AG09309 (cell line): ENCODE data around the gene NPW.

Experiments
- DNase-seq: peaks from one replicate; pipeline ENCODE4 v3.0.0-alpha.2; 2010; ENCODE audit warnings: low read depth
- H3K4me3 ChIP-seq: 2 replicates; pipeline ENCODE4 v1.5.1; 2011; ENCODE audit warnings: mild to moderate bottlenecking, low read depth, low read length, moderate library complexity; ENCODE audit not compliant: control insufficient read depth
- TF ChIP-seq, protein P1 (sequence below): IDR thresholded peaks from 2 replicates; pipeline ENCODE4 v1.5.1; 2011; ENCODE audit warnings: mild to moderate bottlenecking, low read depth, low read length, inconsistent platforms; ENCODE audit not compliant: insufficient read depth, control insufficient read depth; ENCODE audit errors: missing control alignments

NPW gene

GRCh38 chr16:1990351-1991134, 29.0 kb upstream of the NPW start:
- TF ChIP-seq, protein P1, sequence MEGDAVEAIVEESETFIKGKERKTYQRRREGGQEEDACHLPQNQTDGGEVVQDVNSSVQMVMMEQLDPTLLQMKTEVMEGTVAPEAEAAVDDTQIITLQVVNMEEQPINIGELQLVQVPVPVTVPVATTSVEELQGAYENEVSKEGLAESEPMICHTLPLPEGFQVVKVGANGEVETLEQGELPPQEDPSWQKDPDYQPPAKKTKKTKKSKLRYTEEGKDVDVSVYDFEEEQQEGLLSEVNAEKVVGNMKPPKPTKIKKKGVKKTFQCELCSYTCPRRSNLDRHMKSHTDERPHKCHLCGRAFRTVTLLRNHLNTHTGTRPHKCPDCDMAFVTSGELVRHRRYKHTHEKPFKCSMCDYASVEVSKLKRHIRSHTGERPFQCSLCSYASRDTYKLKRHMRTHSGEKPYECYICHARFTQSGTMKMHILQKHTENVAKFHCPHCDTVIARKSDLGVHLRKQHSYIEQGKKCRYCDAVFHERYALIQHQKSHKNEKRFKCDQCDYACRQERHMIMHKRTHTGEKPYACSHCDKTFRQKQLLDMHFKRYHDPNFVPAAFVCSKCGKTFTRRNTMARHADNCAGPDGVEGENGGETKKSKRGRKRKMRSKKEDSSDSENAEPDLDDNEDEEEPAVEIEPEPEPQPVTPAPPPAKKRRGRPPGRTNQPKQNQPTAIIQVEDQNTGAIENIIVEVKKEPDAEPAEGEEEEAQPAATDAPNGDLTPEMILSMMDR = no peak
- DNase-seq = no peak
- no peak overlapping the region; the same call in 1 of the 2 replicates for H3K4me3 ChIP-seq

DNA sequence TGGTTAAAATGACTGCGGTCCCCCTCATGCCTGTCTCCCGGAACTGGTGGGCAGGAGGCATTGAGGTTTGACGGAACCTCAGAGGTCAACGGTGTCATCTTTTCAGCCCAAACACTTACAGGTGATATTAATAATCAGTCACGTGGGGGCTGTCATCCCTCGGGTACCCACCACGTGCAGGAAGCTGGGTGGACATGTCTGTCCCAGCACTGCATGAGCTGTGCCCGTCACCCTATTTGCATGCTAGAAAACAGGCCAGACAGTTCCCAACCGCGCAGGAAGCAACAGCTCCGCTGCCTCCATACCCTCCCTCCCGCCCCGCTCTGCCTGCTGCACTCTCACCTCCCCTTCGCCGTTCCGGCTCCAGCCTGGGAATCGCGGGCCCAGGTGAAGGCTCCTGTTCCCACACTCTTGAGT, 28.4 kb upstream of the NPW start:
- no peak overlapping the region for H3K4me3 ChIP-seq
- TF ChIP-seq, protein P1 = no peak
- no peak for DNase-seq

- H3K4me3 ChIP-seq = no peak overlapping the region
- DNase-seq = no peak
- TF ChIP-seq, protein P1 = no peak
Measured at GRCh38 chr16:1991588-1991947, 28.0 kb upstream of the NPW start.

- no peak for DNase-seq
- H3K4me3 ChIP-seq = no peak overlapping the region
- TF ChIP-seq, protein P1 = no peak
Measured at GRCh38 chr16:1991948-1992703, 27.5 kb upstream of the NPW start.

- no peak overlapping the region for H3K4me3 ChIP-seq
- DNase-seq = no peak
- TF ChIP-seq, protein P1 = no peak
Measured at GRCh38 chr16:1992704-1993317, 26.8 kb upstream of the NPW start.

DNA sequence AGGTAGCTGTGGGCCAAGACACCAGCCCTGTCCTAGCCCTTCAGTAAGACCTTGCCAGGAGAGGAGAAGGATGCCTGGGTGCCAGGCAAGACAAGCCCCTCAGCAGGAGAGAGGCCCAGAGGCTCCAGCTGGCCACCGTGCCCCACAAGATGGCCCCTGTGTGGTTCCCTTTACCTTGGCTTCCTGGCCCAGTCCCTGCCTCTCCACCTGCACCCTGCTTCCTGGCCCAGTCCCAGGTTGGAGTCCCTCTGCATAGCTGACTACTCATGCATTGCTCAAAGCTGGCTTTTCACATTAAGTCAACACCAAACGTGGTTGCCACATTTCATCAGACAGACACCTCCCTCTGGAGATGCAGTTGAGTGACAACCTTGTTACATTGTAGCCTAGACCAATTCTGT, 25.9 kb upstream of the NPW start:
- DNase-seq = no peak
- TF ChIP-seq, protein P1 = no peak

More for the DNA sequence above, 25.9 kb upstream of the NPW start:
- H3K4me3 ChIP-seq = no peak overlapping the region
